HG03354 (cell line): ENCODE results near the gene SDK1.
"Not testable (repeated sequence)": the region's sequence is repeated elsewhere in the genome, so short reads cannot be mapped to it uniquely, and the experiment has no call there.

ENCODE experiments used
- ATAC-seq: cut with Tn5 transposase; IDR thresholded peaks from one replicate; pipeline ENCODE4 v1.9.1; 2021; ENCODE audit warnings: mild to moderate bottlenecking; ENCODE audit not compliant: unreplicated experiment, poor library complexity, severe bottlenecking

Gene SDK1

DNA sequence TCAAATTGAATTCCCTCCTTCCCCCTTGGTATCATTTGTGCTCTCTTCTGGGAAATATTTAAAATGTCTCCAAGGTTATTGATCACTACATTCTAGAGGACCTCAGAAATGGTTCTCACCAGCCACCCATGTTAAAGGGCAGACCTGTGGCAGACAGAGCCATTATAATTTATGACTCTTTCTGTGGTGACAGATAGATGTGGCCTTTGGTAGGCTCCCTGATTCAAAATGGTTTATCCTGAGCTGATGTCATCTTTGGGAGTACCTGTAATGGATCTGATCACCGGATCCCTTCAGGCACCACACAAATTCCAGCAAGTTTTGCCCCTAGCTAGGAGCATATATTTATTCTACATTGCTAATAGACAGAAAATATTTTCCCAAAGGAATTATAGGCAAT, 267.5 kb downstream of the SDK1 start:
- ATAC-seq = no peak

DNA sequence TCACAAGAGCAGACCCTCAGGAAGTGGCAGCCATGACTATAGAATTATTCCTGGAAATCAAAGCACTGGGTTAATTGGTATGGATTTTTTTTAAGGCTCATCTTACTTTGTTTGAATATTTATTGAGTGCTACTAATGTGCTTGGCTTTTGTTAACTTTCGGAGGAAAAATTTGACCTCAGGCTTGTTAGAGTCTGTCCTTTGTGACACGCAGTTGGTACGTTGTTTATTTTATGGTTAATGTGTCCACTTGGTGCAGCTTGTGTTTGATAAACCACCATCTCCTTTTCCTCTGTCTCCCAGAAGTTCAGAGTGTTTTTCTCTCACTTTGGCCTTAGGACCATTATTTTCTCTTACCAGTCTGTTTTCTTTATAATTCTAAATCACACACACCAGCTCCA, 268.6 kb downstream of the SDK1 start:
- ATAC-seq = no peak

DNA sequence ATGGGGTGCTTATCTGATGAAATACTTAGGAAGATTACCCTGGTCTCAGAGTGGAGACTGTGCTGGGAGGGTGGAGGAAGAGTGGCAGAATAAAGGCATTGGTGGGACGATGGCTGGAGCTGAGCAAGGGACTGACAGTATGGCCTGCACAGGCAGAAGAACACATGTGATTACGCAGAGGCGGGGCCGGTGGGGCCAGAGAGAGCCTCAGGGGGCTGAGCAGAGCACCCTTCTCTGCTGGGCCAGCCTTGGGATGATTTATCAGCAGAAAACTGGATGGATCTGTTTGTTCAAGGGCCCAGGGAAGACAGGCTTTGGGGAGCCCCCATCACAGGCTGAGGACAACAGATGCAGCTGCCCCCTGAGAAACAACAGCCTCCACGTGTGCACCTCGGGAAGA, 272.1 kb downstream of the SDK1 start:
- ATAC-seq = no peak

DNA sequence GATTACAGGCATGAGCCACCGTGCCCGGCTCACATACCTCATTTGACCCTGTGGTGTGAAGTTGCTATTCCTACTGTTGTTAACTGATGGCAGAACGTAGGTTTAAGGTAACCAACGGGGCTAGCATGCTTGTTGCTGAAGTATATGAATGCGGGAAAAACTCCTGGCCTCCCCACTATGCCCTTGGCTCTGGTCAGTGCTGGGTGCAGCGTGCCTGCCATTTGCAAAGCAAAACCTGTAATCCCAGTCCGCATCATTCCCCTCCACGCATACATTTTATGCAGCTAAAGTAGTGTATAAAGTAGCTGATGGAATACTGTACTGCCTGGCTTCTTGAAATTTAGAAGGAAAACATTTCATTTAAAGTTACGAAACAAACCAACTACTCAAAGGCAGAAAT, 273.3 kb downstream of the SDK1 start:
- no peak for ATAC-seq

DNA sequence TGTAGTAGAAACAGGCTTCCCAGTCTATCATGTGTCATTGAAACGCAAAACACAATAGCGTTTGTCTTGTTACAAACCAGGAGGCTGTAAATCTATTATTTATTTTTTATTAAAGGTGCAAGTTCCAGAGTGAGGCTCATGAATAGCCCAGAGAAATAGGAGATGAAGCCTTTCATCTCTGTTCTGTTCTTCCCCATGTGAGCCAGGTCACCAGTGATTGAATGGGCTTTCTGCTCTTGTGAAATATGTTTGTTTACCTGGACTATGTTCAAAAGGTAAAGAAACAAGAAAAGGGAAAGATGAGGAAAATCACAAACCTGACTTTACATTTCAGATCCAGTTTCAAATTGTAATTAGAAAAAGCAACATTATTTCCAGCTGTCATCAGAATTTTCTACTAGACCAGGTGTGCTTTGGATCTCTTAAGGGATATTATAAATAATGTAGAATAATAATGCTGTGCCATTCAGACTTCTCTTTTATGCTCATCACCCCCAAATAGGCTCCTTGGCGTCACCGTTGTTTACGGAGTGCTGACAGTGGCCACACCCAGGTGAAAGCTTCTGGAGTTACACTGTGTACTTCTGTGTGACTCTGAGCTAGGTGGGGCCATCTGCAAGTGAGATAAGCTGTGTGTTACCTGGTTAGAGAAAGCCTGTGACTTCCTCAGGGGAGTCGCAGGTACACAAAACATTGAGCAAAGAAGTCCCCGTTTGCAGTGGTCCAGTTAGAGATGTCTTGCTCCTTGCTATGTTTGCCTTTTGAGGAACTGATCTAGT, 274.9 kb downstream of the SDK1 start:
- ATAC-seq = no peak

DNA sequence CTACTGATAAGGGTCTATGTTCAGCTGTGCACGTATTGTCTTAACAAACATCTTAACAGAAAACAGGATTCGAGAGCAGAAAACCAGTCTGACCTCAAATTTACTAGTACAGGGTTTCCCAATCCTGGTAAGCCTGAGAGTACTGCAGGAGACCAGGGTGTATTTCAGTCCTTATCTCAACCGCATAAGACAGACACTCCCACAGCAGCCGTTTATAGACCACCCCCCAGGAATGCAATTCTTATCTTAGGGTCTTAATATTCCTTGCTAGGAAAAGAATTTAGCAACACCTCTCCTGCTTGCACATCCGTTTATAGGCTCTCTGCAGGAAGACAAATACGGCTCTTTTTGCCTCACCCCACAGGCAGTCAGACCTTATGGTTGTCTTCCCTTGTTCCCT, 277.3 kb downstream of the SDK1 start:
- no peak for ATAC-seq

DNA sequence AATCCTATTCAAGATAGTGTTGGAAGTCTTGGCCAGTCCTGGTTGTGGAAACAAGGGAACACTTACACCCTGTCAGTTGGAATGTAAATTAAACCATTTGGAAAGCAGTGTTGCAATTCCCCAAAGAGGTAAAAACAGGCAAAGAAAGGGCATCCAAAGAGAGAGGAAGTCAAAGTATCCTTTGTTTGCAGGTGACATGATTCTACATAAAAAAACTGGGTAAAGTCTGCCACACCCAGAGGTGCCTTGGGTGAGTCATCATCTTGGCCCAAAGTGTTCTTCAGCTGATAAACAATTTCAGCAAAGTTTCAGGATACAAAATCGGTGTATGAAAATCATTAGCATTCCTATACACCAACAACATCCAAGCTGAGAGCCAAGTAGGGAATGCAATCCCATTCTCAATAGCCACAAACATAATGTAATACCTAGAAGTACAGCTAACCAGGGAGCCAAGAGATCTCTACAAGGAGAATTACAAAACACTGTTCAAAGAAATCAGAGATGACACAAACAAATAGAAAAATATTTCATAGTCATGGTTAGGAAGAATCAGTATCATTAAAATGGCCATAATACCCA, 278.7 kb downstream of the SDK1 start:
- no peak for ATAC-seq

DNA sequence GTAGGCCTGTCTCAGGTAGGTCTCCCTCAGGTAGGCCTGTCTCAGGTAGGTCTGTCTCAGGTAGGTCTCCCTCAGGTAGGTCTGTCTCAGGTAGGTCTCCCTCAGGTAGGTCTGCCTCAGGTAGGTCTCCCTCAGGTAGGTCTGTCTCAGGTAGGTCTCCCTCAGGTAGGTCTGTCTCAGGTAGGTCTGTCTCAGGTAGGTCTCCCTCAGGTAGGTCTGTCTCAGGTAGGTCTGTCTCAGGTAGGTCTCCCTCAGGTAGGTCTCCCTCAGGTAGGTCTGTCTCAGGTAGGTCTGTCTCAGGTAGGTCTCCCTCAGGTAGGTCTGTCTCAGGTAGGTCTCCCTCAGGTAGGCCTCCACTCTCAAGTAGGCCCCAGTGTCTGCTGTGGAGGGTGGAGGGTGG, 281.1 kb downstream of the SDK1 start:
- ATAC-seq = not testable (repeated sequence)

DNA sequence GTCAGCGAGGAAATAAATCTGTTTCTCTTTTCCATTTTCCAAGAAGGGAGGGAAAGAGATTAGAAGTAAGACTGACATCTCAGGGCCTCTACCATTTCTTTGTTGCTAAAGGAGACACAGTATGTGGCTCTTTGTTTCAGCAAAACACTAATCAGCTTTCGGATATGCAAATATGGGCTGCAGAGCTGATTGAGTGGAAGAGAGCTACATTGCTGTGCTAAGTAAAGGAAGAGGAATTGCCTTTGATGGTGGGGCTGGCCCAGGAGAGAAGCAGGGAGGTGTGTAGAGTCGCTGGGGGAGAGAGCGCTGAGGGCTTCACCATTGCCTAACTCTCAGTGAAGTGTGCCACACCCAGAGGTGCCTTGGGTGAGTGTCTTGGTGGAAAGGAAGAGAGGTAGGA, 284.8 kb downstream of the SDK1 start:
- ATAC-seq = no peak

DNA sequence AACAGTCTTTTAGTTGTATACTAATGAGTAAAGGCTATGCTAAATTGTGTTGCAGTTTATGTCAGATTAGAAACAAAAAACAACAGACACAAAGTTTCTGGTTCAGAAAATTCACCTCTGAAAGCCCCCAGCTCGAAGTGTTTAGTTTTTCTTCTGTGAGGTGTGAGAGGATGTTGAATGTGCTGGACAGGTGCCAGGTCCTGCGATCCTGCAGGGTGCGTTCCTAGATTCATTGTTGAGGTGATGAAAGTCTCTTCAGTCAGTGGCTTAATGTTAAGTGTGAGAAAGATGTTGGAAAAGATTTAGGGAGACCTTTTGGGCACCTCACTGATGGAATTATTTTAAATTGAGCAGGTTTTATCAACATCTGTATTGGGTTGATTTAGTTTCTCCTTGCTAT, 287.3 kb downstream of the SDK1 start:
- no peak for ATAC-seq

DNA sequence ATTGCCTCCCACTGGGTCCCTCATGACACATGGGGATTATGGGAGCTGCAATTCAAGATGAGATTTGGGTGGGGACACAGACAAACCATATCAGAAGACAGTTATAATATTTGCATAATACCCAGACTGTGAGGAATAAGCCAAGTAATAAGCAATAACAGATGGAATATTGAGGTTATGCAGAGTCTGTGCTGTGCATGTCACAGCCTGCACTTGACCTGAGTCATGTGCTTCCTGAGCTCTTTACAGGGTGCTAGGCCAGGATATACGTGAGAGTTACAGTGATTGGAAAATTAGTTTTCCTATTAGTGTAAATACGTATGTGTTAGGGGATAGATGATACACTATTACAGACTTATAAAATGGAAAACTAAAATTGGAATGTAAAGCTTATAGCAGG, 288.7 kb downstream of the SDK1 start:
- no peak for ATAC-seq

DNA sequence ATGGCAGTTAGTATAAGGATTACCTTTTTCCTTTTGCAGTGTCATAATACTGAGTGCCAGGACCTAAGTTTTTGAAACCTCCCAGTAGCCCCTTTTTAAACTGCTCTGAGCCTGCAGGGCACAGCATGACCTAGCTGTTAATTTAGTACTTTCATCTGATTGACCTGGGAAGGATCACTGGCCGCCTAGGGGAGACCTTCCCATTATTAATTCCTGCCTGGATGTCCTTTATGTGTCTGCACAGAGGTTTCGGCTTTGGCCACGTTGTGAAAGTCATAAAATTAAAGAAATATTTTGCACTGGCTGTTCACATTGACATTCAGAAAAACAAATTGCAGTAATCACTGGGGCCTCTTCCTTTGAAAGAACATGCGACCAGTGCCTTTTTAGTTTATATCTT, 290.2 kb downstream of the SDK1 start:
- no peak for ATAC-seq

DNA sequence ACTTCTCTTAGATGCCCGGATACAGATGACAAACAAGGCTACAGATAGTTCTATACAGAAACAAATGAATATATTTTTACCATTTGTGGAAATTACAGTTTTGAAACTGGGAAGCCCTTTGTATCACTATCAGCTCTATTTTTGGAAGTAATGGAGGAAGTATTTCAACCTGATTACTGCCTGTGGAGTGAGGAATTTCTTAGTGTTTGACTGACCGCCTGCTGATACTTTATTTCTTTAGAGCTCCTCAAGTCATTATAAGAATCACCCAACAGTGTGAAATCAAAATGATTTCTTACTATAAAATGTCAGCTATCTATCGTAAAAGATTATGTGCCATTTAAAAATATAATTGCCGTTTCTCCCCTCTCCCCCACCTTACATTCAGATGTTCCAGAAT, 290.9 kb downstream of the SDK1 start:
- ATAC-seq = no peak

DNA sequence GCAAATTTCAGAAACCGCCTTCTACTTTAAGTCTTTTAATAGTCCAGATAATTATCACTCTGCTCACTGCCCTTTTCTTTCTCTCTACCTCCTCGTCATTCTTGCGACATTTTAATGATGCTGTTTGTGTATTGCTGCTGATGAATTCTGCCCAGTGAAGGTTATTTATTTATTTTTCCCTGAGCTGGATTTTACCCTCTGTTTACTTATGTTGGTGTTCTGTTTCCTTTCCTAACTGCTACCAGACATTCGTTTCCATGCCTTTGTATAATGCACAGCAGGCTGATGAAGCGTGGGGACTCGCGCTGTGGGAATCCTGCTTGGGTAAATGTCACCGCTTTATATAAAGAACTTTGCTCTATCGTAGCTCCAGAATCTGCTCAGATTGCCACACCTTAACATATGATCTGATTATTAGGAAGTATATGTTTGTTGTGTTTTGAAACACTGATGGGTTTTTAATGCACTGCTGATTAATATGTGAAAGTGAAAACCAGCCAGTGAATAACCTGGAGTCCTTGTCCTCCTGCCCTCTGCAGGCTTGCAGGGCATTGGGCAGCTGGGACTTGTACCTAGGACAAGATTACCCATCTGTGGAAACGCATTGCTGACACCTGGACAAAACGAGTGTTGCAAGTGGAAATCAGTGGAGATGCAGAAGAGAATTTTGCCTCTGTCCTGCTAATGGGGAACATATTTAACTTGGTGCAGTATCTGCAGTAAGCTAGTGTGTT, 291.5 kb downstream of the SDK1 start:
- no peak for ATAC-seq

DNA sequence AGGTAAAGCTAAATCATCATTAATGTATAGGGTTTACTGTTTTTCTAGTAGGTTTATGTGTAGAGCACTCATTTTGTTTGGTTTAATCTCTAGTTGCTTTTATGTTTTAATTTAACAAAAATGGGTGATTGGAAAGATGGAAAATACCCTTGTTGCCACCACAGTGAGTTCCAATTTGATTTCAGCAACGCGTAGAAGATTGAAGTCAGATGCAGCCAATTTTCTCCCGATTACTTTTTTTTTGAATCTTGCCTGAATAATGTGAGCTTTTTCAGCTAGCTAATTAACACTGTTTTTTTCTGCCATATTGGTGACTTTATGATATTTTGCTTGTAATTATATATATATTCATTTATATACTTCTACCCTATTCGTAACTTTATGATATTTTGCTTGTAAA, 293.8 kb downstream of the SDK1 start:
- ATAC-seq = no peak

DNA sequence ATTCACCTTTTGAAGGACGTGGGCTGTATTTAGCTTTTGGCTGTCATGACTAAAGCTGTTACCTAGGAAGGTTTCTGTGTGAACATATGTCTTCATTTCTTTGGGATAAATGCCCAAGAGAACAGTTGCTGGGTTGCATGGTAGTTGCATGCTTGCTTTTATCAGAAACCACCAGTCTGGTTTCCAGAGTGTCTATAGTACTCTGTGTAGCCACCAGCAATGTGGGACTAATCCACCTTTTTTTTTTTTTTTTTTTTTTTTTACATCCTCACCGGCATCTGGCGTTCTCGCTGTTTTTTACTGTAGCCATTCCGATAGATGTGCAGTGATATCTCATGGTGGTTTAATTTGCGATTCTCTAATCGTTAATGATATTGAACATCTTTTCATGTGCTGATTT, 297.8 kb downstream of the SDK1 start:
- ATAC-seq = no peak

DNA sequence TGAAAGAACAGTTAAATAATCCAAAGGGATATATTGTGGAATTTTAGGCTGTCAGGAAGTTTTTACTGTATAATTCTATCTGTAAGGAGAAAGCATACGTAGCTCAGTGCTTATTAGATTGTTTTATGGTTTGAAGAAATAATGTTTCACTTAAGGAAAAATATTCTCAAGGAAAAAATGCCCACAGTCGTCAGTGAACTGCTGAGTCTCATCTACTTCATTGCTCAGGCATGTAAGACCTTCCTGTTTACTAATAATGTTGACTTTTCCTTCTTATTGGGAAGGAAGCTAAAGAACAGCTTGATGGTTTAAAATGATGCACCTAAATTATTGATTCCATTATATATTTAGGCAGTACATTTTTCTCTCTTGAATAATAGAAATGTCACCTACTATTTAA, 304.2 kb downstream of the SDK1 start:
- no peak for ATAC-seq

DNA sequence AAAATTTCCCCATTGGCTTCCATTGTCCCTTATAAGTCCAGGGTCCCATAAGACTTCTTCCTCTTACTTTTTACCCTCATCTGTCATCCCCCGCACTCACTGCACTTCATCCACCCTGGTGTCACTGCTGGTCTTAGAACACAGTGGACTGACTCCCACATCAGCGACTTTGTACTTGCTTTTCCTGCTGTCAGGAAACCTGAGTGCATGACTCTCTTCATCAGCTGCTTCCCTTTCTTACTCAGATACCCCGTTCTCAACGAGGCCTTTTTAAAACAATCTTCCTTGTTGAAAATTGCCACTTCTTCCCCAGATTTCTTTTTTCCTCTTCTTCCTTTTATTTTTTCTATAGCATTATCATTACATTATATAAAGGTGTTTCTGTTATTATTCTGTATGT, 305.4 kb downstream of the SDK1 start:
- ATAC-seq = no peak

DNA sequence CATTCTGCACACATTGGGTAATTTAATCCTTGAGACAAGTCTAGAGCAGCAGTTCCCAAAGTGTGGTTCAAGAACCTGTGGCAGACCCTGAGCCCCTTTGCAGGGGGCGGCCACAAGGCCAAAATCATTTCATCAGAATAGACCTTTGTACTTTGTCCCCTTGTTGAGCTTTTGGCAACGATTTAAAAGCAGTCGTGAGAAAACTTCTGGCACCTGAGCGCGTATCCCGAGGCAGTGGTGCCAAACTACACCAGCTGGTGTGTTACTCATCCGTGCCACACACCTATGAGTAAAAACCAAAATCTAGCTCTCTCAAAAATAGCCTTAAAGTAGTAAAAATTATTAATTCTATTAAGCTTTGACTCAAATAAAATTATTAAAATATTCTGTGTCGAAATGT, 306.8 kb downstream of the SDK1 start:
- ATAC-seq = no peak

DNA sequence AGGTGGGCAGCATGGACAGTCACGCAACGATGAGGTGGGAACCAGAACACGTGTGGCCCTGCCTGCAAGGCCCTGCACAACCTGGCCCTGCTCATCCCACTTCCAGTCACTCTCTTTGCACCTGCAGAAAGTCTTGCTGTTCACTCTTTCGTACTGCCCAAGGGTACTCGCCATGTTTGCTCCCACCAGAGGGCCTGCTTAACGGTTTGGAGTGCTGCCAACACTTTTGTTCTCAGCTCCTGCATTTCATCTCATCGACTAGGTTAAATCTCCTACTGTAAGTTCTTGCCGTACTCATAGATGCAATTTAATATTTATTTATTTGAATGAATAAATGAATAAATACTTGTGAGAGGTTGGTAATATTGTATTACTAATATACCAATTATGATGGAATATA, 315.3 kb downstream of the SDK1 start:
- ATAC-seq = no peak

DNA sequence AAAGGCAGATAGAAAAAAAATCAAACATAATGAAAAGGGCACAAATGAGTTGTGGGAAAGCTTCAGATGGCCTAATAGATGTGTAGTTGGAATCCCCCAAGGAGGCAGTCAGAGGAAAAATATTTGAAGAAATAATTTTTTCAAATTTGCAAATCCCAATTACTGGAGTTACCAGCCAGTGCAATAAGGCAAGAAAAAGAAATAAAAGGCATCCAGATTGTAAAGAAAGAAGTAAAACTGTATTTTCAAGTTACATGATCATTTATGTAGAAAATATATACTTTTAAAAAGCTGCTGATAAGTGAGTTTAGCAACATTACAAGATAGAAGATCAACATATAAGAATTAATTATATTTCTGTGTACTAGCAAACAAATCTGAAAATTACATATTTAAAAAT, 329.0 kb downstream of the SDK1 start:
- ATAC-seq = no peak
